ENCODE results near the gene PRR16. TPM values are rescaled to one million over a fixed set of nuclear protein-coding genes. Genes with fewer than 3 reads are reported as not detected.

PRR16 gene
- total RNA-seq, 1 donor = 22.1 TPM

DNA sequence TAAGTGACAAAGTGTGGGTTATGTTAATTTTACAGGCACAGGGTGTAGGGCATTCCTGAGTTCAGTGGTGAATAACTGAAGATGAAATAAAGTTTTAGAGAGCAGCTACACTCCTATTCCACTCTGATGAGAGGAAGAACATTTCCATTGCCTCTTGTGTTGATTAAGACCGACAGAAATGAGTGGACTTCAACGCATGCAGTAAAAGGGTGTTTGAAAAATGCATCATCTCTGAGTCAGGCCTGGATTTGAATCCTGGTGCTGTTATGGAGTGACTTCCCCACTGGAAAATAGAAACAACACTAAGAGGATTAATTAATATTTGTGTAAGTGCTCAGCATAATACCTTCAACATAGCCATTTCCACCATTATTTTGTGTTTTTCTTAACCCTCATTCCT is 86.3 kb downstream of the PRR16 start:
- TF ChIP-seq, protein P1, sequence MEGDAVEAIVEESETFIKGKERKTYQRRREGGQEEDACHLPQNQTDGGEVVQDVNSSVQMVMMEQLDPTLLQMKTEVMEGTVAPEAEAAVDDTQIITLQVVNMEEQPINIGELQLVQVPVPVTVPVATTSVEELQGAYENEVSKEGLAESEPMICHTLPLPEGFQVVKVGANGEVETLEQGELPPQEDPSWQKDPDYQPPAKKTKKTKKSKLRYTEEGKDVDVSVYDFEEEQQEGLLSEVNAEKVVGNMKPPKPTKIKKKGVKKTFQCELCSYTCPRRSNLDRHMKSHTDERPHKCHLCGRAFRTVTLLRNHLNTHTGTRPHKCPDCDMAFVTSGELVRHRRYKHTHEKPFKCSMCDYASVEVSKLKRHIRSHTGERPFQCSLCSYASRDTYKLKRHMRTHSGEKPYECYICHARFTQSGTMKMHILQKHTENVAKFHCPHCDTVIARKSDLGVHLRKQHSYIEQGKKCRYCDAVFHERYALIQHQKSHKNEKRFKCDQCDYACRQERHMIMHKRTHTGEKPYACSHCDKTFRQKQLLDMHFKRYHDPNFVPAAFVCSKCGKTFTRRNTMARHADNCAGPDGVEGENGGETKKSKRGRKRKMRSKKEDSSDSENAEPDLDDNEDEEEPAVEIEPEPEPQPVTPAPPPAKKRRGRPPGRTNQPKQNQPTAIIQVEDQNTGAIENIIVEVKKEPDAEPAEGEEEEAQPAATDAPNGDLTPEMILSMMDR (IDR thresholded peaks at IDR 0.05; ENCODE audit: insufficient read depth, low read length) = no peak
- no peak for DNase-seq (ENCODE audit: low read depth)
- no peak overlapping the region for H3K4me3 ChIP-seq (ENCODE audit: low read depth, low read length)

DNA sequence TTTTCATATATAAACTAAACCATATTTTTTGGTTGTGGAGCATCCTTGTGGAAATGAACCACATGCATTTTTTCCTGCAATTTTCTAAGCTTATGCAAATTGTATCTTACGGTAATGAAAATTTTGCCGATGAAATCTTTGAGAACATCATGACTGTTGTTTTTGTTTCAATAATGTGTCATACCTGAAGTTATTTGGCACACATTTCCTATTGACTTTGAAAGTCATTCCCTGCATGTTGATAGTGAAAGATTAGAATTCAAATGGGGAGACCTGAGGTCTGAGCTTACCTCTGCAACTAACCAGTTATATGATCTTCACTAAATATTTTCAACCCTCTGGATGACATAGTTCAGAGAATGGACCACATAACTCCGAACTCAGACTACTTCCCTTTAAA is 88.5 kb downstream of the PRR16 start:
- TF ChIP-seq, protein P1 (IDR thresholded peaks at IDR 0.05; ENCODE audit: insufficient read depth, low read length) = no peak
- DNase-seq (ENCODE audit: low read depth) = no peak

GRCh38 chr5:120555345-120555744 is 91.2 kb downstream of the PRR16 start:
- DNase-seq (ENCODE audit: low read depth) = no peak
- no peak overlapping the region for H3K4me3 ChIP-seq (ENCODE audit: low read depth, low read length)
- TF ChIP-seq, protein P1 (IDR thresholded peaks at IDR 0.05; ENCODE audit: insufficient read depth, low read length) = no peak

More for the DNA sequence above, 88.5 kb downstream of the PRR16 start:
- H3K4me3 ChIP-seq (ENCODE audit: low read depth, low read length) = no peak overlapping the region

DNA sequence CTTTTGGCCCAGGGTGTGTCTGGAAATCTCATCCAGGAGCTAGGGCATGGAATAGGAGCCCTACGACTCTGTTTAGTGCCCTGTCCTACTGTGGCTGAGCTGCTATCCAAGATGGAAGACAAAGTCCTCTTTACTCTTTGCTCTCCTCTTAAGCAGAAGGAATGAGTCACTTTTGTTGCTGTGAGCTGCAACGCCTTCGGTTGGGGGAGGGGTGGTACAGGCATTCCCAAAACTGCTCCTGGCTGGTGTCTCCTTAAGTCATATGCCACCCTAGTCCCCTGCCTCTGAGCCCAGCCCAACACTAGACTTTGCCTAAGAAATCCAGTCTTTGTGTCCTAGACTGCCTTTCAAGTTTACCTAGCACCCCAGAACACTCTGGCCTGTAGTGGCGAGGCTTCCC is 99.9 kb downstream of the PRR16 start:
- no peak for DNase-seq (ENCODE audit: low read depth)
- TF ChIP-seq, protein P1 (IDR thresholded peaks at IDR 0.05; ENCODE audit: insufficient read depth, low read length) = no peak
- no peak overlapping the region for H3K4me3 ChIP-seq (ENCODE audit: low read depth, low read length)

DNA sequence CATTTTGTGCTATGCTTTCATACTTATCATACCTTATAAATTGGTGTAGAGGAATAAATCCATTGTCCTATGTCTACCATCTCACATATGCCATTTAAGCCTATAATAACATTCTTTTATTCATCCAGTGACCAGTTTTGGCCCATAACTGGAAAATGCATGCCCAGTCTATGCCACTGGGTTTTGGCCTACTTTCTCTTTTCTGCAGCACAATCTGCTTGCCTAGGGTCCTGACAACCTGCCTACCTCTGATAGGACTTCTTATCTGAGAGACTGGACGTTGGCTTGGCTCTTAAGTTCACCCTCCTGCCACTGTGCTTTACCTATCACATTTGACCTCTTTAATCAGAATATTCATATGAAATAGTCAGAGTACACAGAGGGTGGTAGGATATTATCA is 103.0 kb downstream of the PRR16 start:
- no peak overlapping the region for H3K4me3 ChIP-seq (ENCODE audit: low read depth, low read length)
- DNase-seq (ENCODE audit: low read depth) = no peak
- TF ChIP-seq, protein P1 (IDR thresholded peaks at IDR 0.05; ENCODE audit: insufficient read depth, low read length) = no peak

DNA sequence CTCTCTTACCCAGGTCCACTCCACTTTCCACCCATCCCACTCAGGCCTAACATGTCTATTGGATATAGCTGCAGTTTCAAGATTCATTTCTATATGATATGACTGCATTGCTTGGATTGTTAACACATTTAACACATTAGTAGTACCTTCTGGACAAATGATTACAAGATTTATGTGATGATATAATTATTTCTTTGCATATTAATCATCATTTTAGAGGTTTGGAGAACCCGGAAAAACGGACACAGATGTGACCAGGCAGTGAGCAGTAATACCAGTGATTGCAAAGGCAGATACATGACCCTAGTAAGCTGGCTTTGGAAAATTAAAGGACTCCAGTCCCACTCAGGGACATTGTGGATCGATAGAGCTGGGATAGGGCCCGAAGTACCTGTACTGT is 103.8 kb downstream of the PRR16 start:
- TF ChIP-seq, protein P1 (IDR thresholded peaks at IDR 0.05; ENCODE audit: insufficient read depth, low read length) = no peak
- DNase-seq (ENCODE audit: low read depth) = no peak
- H3K4me3 ChIP-seq (ENCODE audit: low read depth, low read length) = no peak overlapping the region

DNA sequence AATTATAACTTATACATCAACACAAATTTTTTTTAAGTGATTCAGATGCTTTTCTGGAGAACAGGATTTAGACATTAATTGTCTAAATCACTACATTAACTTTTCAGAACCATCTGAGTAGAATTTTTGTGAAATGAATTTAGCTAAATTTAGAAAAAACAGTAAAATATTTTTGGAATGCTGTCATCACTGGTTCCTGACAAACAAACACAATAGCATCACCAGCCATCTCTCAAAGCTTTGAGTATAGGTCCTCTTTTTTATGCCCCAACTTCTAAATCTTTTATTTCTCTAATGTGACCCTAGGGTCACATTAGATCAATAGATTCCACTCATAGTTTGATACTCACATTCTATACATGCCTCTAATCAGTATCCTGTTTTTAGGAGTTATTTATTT is 104.6 kb downstream of the PRR16 start:
- no peak for DNase-seq (ENCODE audit: low read depth)
- no peak overlapping the region for H3K4me3 ChIP-seq (ENCODE audit: low read depth, low read length)
- TF ChIP-seq, protein P1 (IDR thresholded peaks at IDR 0.05; ENCODE audit: insufficient read depth, low read length) = no peak
